IMR-90 (cell line): ENCODE results near the gene RTP5. TPM values are rescaled to one million over a fixed set of nuclear protein-coding genes. Genes with fewer than 3 reads are reported as not detected.

Experiments
- ATAC-seq: fragments of 200-7000 bp; cut with Tn5 transposase; 2 replicates; pipeline ENCODE4 v1.9.1; 2020; ENCODE audit warnings: low read depth, mild to moderate bottlenecking, moderate library complexity
- BruUV-seq: library from RNA; stranded (reverse); fragments of 400-500 nt; replicated peaks from 2 replicates; lab custom pipeline; 2021; lab: Mats Ljungman, UMichigan
- CTCF ChIA-PET: fragments of 300-600 bp; formaldehyde crosslinking; extraction: SDS; loops from one replicate; lab custom pipeline; 2021; ENCODE audit warnings: antibody characterized with exemption; lab: Yijun Ruan, JAX
- POLR2A ChIA-PET: fragments of 300-600 bp; sonication (Branson Sonifier 250); formaldehyde crosslinking; loops from one replicate; lab custom pipeline; 2022; ENCODE audit warnings: antibody characterized with exemption; ENCODE audit not compliant: unreplicated experiment; lab: Charles Lee
- DNase-seq: peaks from one replicate; pipeline ENCODE4 v3.0.0; 2013
- H2AFZ ChIP-seq: replicated peaks from 2 replicates; pipeline ENCODE3; 2013; ENCODE audit warnings: low read length, mild to moderate bottlenecking; ENCODE audit not compliant: poor library complexity
- H2AK5ac ChIP-seq: 2 replicates; pipeline ENCODE4 v1.6.1; 2013; ENCODE audit warnings: low read depth, low read length, inconsistent platforms
- H2AK9ac ChIP-seq: replicated peaks from 2 replicates; pipeline ENCODE3; 2013; ENCODE audit warnings: mild to moderate bottlenecking, low read depth, low read length, moderate library complexity; ENCODE audit not compliant: poor library complexity
- H2BK120ac ChIP-seq: 2 replicates; pipeline ENCODE4 v1.6.1; 2013; ENCODE audit warnings: low read depth, low read length, inconsistent platforms
- H2BK15ac ChIP-seq: 3 replicates; pipeline ENCODE4 v1.6.1; 2013; ENCODE audit warnings: low read depth, low read length, inconsistent platforms
- H2BK20ac ChIP-seq: 2 replicates; pipeline ENCODE4 v1.6.1; 2013; ENCODE audit warnings: low read depth, mild to moderate bottlenecking, inconsistent platforms, low read length, moderate library complexity
- H2BK5ac ChIP-seq: 2 replicates; pipeline ENCODE4 v1.6.1; 2013; ENCODE audit warnings: mild to moderate bottlenecking, low read depth, low read length, inconsistent platforms; ENCODE audit not compliant: poor library complexity, severe bottlenecking
- H3K14ac ChIP-seq: replicated peaks from 2 replicates; pipeline ENCODE4 v1.6.1; 2013; ENCODE audit warnings: low read depth, low read length, inconsistent platforms
- H3K18ac ChIP-seq: 2 replicates; pipeline ENCODE4 v1.6.1; 2013; ENCODE audit warnings: low read depth, low read length, control low read depth
- H3K23ac ChIP-seq: 2 replicates; pipeline ENCODE4 v1.6.1; 2013; ENCODE audit warnings: low read depth, low read length, inconsistent platforms
- H3K27ac ChIP-seq: 2 replicates; pipeline ENCODE4 v1.5.1; 2013; ENCODE audit warnings: mild to moderate bottlenecking, control low read depth, low read length; ENCODE audit not compliant: insufficient read depth
- H3K27me3 ChIP-seq: 2 replicates; pipeline ENCODE4 v1.6.1; 2013; ENCODE audit warnings: low read length; ENCODE audit not compliant: control insufficient read depth, insufficient read depth
- H3K36me3 ChIP-seq: 2 replicates; pipeline ENCODE4 v1.6.1; 2013; ENCODE audit warnings: low read length, mixed read lengths; ENCODE audit not compliant: control insufficient read depth, insufficient read depth
- H3K4ac ChIP-seq: 2 replicates; pipeline ENCODE4 v1.6.1; 2013; ENCODE audit warnings: low read depth, low read length, inconsistent platforms
- H3K4me1 ChIP-seq: 2 replicates; pipeline ENCODE4 v1.6.1; 2013; ENCODE audit warnings: low read length, mixed read lengths; ENCODE audit not compliant: control insufficient read depth, insufficient read depth
- H3K4me2 ChIP-seq: 2 replicates; pipeline ENCODE4 v1.6.1; 2013; ENCODE audit warnings: low read depth, mild to moderate bottlenecking, control low read depth, low read length, moderate library complexity
- H3K4me3 ChIP-seq: 2 replicates; pipeline ENCODE4 v1.5.1; 2013; ENCODE audit warnings: low read depth, mild to moderate bottlenecking, control low read depth, low read length, moderate library complexity; ENCODE audit not compliant: insufficient read depth
- H3K56ac ChIP-seq: 2 replicates; pipeline ENCODE4 v1.6.1; 2013; ENCODE audit warnings: low read length, inconsistent platforms; ENCODE audit not compliant: insufficient read depth; ENCODE audit errors: extremely low read depth
- H3K79me1 ChIP-seq, 2 experiments: 2 replicates each; pipeline ENCODE4 v1.6.1; 2013; ENCODE audit warnings: low read length in 2 of 2, inconsistent platforms in 1 of 2, low read depth in 1 of 2
- H3K9ac ChIP-seq: 2 replicates; pipeline ENCODE4 v1.6.1; 2013; ENCODE audit warnings: low read depth, low read length, control low read depth
- H3K9me1 ChIP-seq: 2 replicates; pipeline ENCODE4 v1.6.1; 2013; ENCODE audit warnings: low read length, inconsistent platforms; ENCODE audit not compliant: insufficient read depth
- H3K9me3 ChIP-seq: 2 replicates; pipeline ENCODE4 v1.6.1; 2013; ENCODE audit warnings: low read length; ENCODE audit not compliant: control insufficient read depth, insufficient read depth
- H4K20me1 ChIP-seq: 2 replicates; pipeline ENCODE4 v1.6.1; 2013; ENCODE audit warnings: low read length, inconsistent platforms; ENCODE audit not compliant: insufficient read depth
- H4K5ac ChIP-seq: 2 replicates; pipeline ENCODE4 v1.6.1; 2013; ENCODE audit warnings: mild to moderate bottlenecking, low read depth, low read length, control low read depth
- H4K8ac ChIP-seq, 2 experiments: 2 replicates each; pipeline ENCODE4 v1.6.1; 2013; ENCODE audit warnings: low read depth in 2 of 2, low read length in 2 of 2, control low read depth in 1 of 2, inconsistent platforms in 1 of 2
- H4K91ac ChIP-seq: 2 replicates; pipeline ENCODE4 v1.6.1; 2013; ENCODE audit warnings: low read depth, low read length, inconsistent platforms; ENCODE audit not compliant: insufficient read depth
- ELK1 ChIP-seq: fragments of 150-350 bp; IDR thresholded peaks from 2 replicates; pipeline ENCODE4 v1.6.1; 2016; ENCODE audit warnings: low read depth, mild to moderate bottlenecking, low read length, moderate library complexity, borderline replicate concordance
- MAFK ChIP-seq: IDR thresholded peaks from 2 replicates; pipeline ENCODE4 v1.6.1; 2012; ENCODE audit warnings: low read depth, low read length, improper control_type of control experiment
- NFE2L2 ChIP-seq: fragments of 150-350 bp; IDR thresholded peaks from 2 replicates; pipeline ENCODE4 v1.6.1; 2016; ENCODE audit warnings: low read depth, mild to moderate bottlenecking, low read length
- WGBS, 2 experiments: methylation state at CpG; one replicate each; pipeline versions ENCODE4 v1.1.5 to v1.1.7; 2013; ENCODE audit warnings: missing lambda C conversion rate in 2 of 2; ENCODE audit not compliant: insufficient read length in 1 of 2; ENCODE audit errors: extremely low coverage in 2 of 2; 5-methylcytosine and 5-hydroxymethylcytosine counted together
- dilution Hi-C: fragments of 300-500 bp; cut with HindIII; formaldehyde crosslinking; loops from one replicate; pipeline ENCODE4 v1.14.3; 2018; ENCODE audit warnings: low sequenced_read_pairs; ENCODE audit not compliant: unreplicated experiment
- in situ Hi-C: fragments of 300-500 bp; cut with MboI; formaldehyde crosslinking; loops from 3 replicates; pipeline ENCODE4 v1.14.3; 2019; ENCODE audit warnings: low sequenced_read_pairs, inconsistent platforms, mixed read lengths
- intact Hi-C: fragments of 100-400 bp; cut with micrococcal nuclease; formaldehyde crosslinking; loops from 2 replicates; pipeline ENCODE4 v1.10.0; 2022
- polyA plus RNA-seq, 3 experiments: library from polyadenylated mRNA; depleted of rRNA; stranded (reverse); fragments of >200 nt; gene quantifications; 2 replicates each; pipeline ENCODE4 v1.2.3, GENCODE V29; 2012; ENCODE audit warnings: low replicate concordance in 1 of 3
- total RNA-seq: library from RNA; depleted of rRNA; stranded (reverse); fragments of >200 nt; gene quantifications from 2 replicates; pipeline ENCODE4 v1.2.3, GENCODE V29; 2012

RTP5 gene
- total and polyA plus RNA-seq, 2 of the 4 experiments (the other 2 are of a cell fraction), result not detected

GRCh38 chr2:241857572-241858121 is 11.9 kb upstream of the RTP5 start:
- no peak overlapping the region for H2BK20ac ChIP-seq
- DNase-seq, result no peak
- no peaks in the 10 kb centered on the region for H3K9me1 ChIP-seq
- no peak overlapping the region for H2AK5ac ChIP-seq
- no peak overlapping the region for H2BK5ac ChIP-seq
- dilution Hi-C loops (no loop called here), in situ Hi-C loops (no loop called here), intact Hi-C loops (no loop called here)
- ChIA-PET POLR2A (no interaction called here), CTCF (no interaction called here)
- H4K5ac ChIP-seq, result no peak overlapping the region
- H3K14ac ChIP-seq, result no peak overlapping the region
- no peaks in the 10 kb centered on the region for H3K36me3 ChIP-seq
- 73% methylated on average over 7 of the region's 18 CpGs; no CpG with 5 or more reads in 1 of the 2 experiments for WGBS, 2 experiments
- H4K20me1 ChIP-seq, result no peaks in the 10 kb centered on the region
- no peak overlapping the region for H3K9ac ChIP-seq
- no peak overlapping the region for H2BK15ac ChIP-seq
- no TSS peak for BruUV-seq
- no peak overlapping the region for H3K23ac ChIP-seq
- H3K27me3 ChIP-seq, result no peaks in the 10 kb centered on the region; the same call in 1 of the 2 replicates
- ATAC-seq, result no peak
- H3K4me1 ChIP-seq, result peaks cover 3% of the 10 kb centered on the region
- TF ChIP-seq NFE2L2 (no peak), ELK1 (no peak), MAFK (no peak)
- H2AFZ ChIP-seq, result no peak overlapping the region
- no peaks in the 10 kb centered on the region for H3K79me1 ChIP-seq
- H4K8ac ChIP-seq, result no peak overlapping the region
- no peak overlapping the region for H3K18ac ChIP-seq
- H3K56ac ChIP-seq, result no peak overlapping the region
- H3K4me2 ChIP-seq, result no peak overlapping the region
- no peak overlapping the region for H3K4ac ChIP-seq
- H3K9me3 ChIP-seq, result no peaks in the 10 kb centered on the region
- H2AK9ac ChIP-seq, result no peak overlapping the region
- no peak overlapping the region for H2BK120ac ChIP-seq
- H3K27ac ChIP-seq, result no peak overlapping the region
- H3K4me3 ChIP-seq, result no peak overlapping the region
- H4K91ac ChIP-seq, result no peak overlapping the region
